SK-N-SH treated with all-trans-retinoic acid at 6 μM for 48 hours (cell line): ENCODE data around the gene TBR1.

Experiments
- ATAC-seq: fragments of 200-7000 bp; cut with Tn5 transposase; 3 replicates; pipeline ENCODE4 v1.9.1; 2020; ENCODE audit warnings: mild to moderate bottlenecking, moderate library complexity
- ARNTL ChIP-seq: fragments of 450-650 bp; formaldehyde crosslinking; IDR thresholded peaks from 2 replicates; pipeline ENCODE4 v1.5.0; 2020; ENCODE audit warnings: low read depth, mild to moderate bottlenecking, moderate library complexity, borderline replicate concordance
- BACH2 ChIP-seq: fragments of 250-450 bp; sonication (Bioruptor Pico); IDR thresholded peaks from 2 replicates; pipeline ENCODE4 v1.9.0; 2021; ENCODE audit warnings: mild to moderate bottlenecking, borderline replicate concordance
- CSDC2 ChIP-seq: fragments of 250-450 bp; sonication (Bioruptor Pico); IDR thresholded peaks from 2 replicates; pipeline ENCODE4 v1.5.0; 2020; ENCODE audit warnings: mild to moderate bottlenecking, moderate library complexity
- ESRRG ChIP-seq: fragments of 250-450 bp; sonication (Bioruptor Pico); IDR thresholded peaks from 2 replicates; pipeline ENCODE4 v1.6.1; 2021; ENCODE audit warnings: mild to moderate bottlenecking
- GLIS3 ChIP-seq: fragments of 250-450 bp; sonication (Bioruptor Pico); IDR thresholded peaks from 2 replicates; pipeline ENCODE4 v1.5.0; 2020; ENCODE audit warnings: mild to moderate bottlenecking, moderate library complexity
- ISL1 ChIP-seq: fragments of 250-450 bp; sonication (Bioruptor Pico); IDR thresholded peaks from 2 replicates; pipeline ENCODE4 v2.1.2; 2022; ENCODE audit warnings: mild to moderate bottlenecking, moderate library complexity
- OSR1 ChIP-seq: fragments of 250-450 bp; sonication (Bioruptor Pico); IDR thresholded peaks from 2 replicates; pipeline ENCODE4 v1.8.0; 2022; ENCODE audit warnings: moderate library complexity, mild to moderate bottlenecking, inconsistent platforms
- PPARA ChIP-seq: fragments of 250-450 bp; sonication (Bioruptor Pico); IDR thresholded peaks from 2 replicates; pipeline ENCODE4 v1.5.0; 2020; ENCODE audit warnings: mild to moderate bottlenecking, borderline replicate concordance
- RARB ChIP-seq: fragments of 250-450 bp; sonication (Bioruptor Pico); IDR thresholded peaks from 2 replicates; pipeline ENCODE4 v1.8.0; 2021; ENCODE audit warnings: mild to moderate bottlenecking, moderate library complexity
- SNAI2 ChIP-seq: fragments of 250-450 bp; sonication (Bioruptor Pico); IDR thresholded peaks from 2 replicates; pipeline ENCODE4 v1.5.0; 2020; ENCODE audit warnings: mild to moderate bottlenecking, moderate library complexity
- TCF4 ChIP-seq: fragments of 250-450 bp; sonication (Bioruptor Pico); IDR thresholded peaks from 2 replicates; pipeline ENCODE4 v1.8.0; 2021; ENCODE audit warnings: mild to moderate bottlenecking, moderate library complexity, borderline replicate concordance
- TOX ChIP-seq: fragments of 250-450 bp; sonication (Bioruptor Pico); IDR thresholded peaks from 2 replicates; pipeline ENCODE4 v1.8.0; 2021; ENCODE audit warnings: mild to moderate bottlenecking, moderate library complexity, borderline replicate concordance
- ZC3H10 ChIP-seq: fragments of 250-450 bp; sonication (Bioruptor Pico); IDR thresholded peaks from 2 replicates; pipeline ENCODE4 v1.5.1; 2021; ENCODE audit warnings: mild to moderate bottlenecking, moderate library complexity
- ZFP3 ChIP-seq: fragments of 250-450 bp; sonication (Bioruptor Pico); IDR thresholded peaks from 2 replicates; pipeline ENCODE4 v1.5.0; 2020; ENCODE audit warnings: mild to moderate bottlenecking, moderate library complexity
- ZFP30 ChIP-seq: fragments of 450-650 bp; formaldehyde crosslinking; IDR thresholded peaks from 2 replicates; pipeline ENCODE4 v1.5.0; 2022; ENCODE audit warnings: mild to moderate bottlenecking, moderate library complexity
- ZNF565 ChIP-seq: fragments of 450-650 bp; formaldehyde crosslinking; conservative IDR thresholded peaks from 2 replicates; pipeline ENCODE4 v1.5.0; 2020; ENCODE audit warnings: low read depth, mild to moderate bottlenecking, moderate library complexity
- ZNF8 ChIP-seq: fragments of 450-650 bp; formaldehyde crosslinking; IDR thresholded peaks from 2 replicates; pipeline ENCODE4 v1.5.0; 2020; ENCODE audit warnings: mild to moderate bottlenecking, moderate library complexity
- TF ChIP-seq, protein P1 (sequence below): fragments of 250-450 bp; sonication (Bioruptor Pico); IDR thresholded peaks from 2 replicates; pipeline ENCODE4 v1.8.0; 2021; ENCODE audit warnings: low read depth, mild to moderate bottlenecking, moderate library complexity, borderline replicate concordance
- TF ChIP-seq, protein P2 (sequence below): fragments of 250-450 bp; sonication (Bioruptor Pico); IDR thresholded peaks from 2 replicates; pipeline ENCODE4 v1.5.1; 2020; ENCODE audit warnings: low read depth, mild to moderate bottlenecking, moderate library complexity
- TF ChIP-seq, protein P3 (sequence below): fragments of 250-450 bp; sonication (Bioruptor Pico); IDR thresholded peaks from 2 replicates; pipeline ENCODE4 v1.5.1; 2021; ENCODE audit warnings: mild to moderate bottlenecking, moderate library complexity
- TF ChIP-seq, protein P4 (sequence below): fragments of 250-450 bp; sonication (Bioruptor Pico); IDR thresholded peaks from 2 replicates; pipeline ENCODE4 v1.5.0; 2020; ENCODE audit warnings: mild to moderate bottlenecking, moderate library complexity
- TF ChIP-seq, protein P5 (sequence below): fragments of 250-450 bp; sonication (Bioruptor Pico); IDR thresholded peaks from 2 replicates; pipeline ENCODE4 v1.8.0; 2020; ENCODE audit warnings: mild to moderate bottlenecking, moderate library complexity, borderline replicate concordance

TBR1 gene

DNA sequence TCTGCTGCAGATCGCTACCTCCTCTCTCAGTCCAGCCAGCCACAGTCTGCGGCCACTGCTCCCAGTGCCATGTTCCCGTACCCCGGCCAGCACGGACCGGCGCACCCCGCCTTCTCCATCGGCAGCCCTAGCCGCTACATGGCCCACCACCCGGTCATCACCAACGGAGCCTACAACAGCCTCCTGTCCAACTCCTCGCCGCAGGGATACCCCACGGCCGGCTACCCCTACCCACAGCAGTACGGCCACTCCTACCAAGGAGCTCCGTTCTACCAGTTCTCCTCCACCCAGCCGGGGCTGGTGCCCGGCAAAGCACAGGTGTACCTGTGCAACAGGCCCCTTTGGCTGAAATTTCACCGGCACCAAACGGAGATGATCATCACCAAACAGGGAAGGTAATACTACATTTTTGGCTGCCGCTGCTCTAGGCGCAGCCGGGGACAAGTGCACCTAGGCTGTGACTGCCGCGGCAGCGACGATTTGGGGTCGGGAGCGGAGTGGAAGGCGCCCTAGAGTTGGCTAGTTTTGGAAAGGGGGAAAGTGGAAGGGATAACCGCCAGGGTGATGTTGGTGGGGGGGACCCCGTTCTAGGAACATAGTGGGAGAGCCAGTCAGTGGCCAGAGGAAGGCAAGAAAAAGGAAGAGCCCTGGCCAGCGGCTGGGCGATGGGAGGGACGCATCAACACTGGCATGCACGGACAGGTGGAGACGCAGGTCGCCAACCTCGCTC is 776 bp downstream of the TBR1 start:
- no peak; the same call in 2 of the 3 replicates for ATAC-seq
- TF ChIP-seq, protein P1, sequence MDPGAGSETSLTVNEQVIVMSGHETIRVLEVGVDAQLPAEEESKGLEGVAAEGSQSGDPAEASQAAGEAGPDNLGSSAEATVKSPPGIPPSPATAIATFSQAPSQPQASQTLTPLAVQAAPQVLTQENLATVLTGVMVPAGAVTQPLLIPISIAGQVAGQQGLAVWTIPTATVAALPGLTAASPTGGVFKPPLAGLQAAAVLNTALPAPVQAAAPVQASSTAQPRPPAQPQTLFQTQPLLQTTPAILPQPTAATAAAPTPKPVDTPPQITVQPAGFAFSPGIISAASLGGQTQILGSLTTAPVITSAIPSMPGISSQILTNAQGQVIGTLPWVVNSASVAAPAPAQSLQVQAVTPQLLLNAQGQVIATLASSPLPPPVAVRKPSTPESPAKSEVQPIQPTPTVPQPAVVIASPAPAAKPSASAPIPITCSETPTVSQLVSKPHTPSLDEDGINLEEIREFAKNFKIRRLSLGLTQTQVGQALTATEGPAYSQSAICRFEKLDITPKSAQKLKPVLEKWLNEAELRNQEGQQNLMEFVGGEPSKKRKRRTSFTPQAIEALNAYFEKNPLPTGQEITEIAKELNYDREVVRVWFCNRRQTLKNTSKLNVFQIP = no peak
- TF ChIP-seq OSR1 (no peak), RARB (CRISPR knock-in tag) (no peak), SNAI2 (no peak), ESRRG (CRISPR knock-in tag) (no peak), ZFP30 (CRISPR knock-in tag) (no peak)

DNA sequence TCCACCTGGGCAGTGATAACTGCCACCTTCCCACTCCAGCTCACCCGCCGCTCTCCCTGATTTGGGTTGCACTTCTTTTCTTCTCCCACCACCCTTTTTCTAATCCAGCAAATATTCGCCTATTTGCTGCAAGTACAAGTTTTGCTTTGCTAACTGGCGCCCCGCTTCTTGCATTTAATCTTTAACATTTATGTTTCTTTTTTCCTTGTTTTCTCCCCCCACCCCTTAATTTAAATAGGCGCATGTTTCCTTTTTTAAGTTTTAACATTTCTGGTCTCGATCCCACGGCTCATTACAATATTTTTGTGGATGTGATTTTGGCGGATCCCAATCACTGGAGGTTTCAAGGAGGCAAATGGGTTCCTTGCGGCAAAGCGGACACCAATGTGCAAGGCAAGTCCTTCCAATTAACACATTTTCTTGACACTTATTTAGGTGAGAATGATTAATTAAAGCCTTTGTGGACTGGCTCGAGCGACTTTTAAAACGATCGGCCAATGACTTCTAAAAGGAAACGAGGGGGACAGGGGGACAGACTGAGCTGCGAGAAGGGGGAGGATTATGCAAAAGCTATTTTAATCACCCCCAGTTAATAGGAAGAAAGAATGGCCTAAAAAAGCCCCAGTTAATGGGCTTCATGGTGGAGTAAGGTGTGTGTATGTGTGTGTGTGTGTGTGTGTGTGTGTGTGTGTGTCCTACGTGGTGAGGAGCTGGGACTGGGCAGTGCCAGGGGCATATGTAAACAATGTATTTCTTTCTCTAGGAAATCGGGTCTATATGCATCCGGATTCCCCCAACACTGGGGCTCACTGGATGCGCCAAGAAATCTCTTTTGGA is 1.6 kb downstream of the TBR1 start:
- ATAC-seq = no peak
- TF ChIP-seq ZNF565 (CRISPR knock-in tag) (no peak), ESRRG (CRISPR knock-in tag) (no peak), ARNTL (CRISPR knock-in tag) (no peak), CSDC2 (CRISPR knock-in tag) (no peak), SNAI2 (no peak), RARB (CRISPR knock-in tag) (no peak), OSR1 (no peak), ZC3H10 (CRISPR knock-in tag) (no peak), GLIS3 (CRISPR knock-in tag) (no peak), BACH2 (no peak), ZFP3 (CRISPR knock-in tag) (no peak), ZFP30 (CRISPR knock-in tag) (no peak), PPARA (no peak), TOX (CRISPR knock-in tag) (no peak), ISL1 (CRISPR knock-in tag) (no peak)
- TF ChIP-seq, protein P2, sequence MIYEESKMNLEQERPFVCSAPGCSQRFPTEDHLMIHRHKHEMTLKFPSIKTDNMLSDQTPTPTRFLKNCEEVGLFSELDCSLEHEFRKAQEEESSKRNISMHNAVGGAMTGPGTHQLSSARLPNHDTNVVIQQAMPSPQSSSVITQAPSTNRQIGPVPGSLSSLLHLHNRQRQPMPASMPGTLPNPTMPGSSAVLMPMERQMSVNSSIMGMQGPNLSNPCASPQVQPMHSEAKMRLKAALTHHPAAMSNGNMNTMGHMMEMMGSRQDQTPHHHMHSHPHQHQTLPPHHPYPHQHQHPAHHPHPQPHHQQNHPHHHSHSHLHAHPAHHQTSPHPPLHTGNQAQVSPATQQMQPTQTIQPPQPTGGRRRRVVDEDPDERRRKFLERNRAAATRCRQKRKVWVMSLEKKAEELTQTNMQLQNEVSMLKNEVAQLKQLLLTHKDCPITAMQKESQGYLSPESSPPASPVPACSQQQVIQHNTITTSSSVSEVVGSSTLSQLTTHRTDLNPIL (CRISPR knock-in tag) = no peak
- TF ChIP-seq, protein P3, sequence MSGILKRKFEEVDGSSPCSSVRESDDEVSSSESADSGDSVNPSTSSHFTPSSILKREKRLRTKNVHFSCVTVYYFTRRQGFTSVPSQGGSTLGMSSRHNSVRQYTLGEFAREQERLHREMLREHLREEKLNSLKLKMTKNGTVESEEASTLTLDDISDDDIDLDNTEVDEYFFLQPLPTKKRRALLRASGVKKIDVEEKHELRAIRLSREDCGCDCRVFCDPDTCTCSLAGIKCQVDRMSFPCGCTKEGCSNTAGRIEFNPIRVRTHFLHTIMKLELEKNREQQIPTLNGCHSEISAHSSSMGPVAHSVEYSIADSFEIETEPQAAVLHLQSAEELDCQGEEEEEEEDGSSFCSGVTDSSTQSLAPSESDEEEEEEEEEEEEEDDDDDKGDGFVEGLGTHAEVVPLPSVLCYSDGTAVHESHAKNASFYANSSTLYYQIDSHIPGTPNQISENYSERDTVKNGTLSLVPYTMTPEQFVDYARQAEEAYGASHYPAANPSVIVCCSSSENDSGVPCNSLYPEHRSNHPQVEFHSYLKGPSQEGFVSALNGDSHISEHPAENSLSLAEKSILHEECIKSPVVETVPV (CRISPR knock-in tag) = no peak
- TF ChIP-seq, protein P4, sequence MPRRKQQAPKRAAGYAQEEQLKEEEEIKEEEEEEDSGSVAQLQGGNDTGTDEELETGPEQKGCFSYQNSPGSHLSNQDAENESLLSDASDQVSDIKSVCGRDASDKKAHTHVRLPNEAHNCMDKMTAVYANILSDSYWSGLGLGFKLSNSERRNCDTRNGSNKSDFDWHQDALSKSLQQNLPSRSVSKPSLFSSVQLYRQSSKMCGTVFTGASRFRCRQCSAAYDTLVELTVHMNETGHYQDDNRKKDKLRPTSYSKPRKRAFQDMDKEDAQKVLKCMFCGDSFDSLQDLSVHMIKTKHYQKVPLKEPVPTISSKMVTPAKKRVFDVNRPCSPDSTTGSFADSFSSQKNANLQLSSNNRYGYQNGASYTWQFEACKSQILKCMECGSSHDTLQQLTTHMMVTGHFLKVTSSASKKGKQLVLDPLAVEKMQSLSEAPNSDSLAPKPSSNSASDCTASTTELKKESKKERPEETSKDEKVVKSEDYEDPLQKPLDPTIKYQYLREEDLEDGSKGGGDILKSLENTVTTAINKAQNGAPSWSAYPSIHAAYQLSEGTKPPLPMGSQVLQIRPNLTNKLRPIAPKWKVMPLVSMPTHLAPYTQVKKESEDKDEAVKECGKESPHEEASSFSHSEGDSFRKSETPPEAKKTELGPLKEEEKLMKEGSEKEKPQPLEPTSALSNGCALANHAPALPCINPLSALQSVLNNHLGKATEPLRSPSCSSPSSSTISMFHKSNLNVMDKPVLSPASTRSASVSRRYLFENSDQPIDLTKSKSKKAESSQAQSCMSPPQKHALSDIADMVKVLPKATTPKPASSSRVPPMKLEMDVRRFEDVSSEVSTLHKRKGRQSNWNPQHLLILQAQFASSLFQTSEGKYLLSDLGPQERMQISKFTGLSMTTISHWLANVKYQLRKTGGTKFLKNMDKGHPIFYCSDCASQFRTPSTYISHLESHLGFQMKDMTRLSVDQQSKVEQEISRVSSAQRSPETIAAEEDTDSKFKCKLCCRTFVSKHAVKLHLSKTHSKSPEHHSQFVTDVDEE (CRISPR knock-in tag) = no peak
- TF ChIP-seq, protein P5, sequence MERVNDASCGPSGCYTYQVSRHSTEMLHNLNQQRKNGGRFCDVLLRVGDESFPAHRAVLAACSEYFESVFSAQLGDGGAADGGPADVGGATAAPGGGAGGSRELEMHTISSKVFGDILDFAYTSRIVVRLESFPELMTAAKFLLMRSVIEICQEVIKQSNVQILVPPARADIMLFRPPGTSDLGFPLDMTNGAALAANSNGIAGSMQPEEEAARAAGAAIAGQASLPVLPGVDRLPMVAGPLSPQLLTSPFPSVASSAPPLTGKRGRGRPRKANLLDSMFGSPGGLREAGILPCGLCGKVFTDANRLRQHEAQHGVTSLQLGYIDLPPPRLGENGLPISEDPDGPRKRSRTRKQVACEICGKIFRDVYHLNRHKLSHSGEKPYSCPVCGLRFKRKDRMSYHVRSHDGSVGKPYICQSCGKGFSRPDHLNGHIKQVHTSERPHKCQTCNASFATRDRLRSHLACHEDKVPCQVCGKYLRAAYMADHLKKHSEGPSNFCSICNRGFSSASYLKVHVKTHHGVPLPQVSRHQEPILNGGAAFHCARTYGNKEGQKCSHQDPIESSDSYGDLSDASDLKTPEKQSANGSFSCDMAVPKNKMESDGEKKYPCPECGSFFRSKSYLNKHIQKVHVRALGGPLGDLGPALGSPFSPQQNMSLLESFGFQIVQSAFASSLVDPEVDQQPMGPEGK = no peak

DNA sequence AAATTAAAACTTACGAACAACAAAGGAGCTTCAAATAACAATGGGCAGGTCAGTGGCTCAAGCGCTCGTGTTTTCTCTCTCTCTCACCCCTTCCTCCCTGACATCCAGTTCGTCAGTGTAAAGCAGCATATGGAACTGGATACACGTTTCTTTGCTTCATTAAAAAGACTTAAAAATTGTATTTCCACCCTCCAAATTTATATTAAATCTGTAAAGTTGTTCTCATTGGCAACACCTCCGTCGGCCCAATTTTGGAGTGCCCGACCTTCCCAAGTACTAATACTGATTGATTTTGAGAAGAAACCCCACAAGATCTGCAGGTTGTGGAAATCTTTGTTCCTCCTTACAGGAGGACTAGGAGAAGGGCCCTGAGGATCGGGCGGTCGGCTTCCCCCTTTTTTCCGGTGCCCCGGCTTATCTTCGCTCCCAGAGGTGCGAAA is 2.2 kb downstream of the TBR1 start:
- ATAC-seq = no peak

More for the DNA sequence above, 2.2 kb downstream of the TBR1 start:
- TF ChIP-seq ISL1 (CRISPR knock-in tag) (no peak), PPARA (no peak), TOX (CRISPR knock-in tag) (no peak), ZNF565 (CRISPR knock-in tag) (no peak), ZFP30 (CRISPR knock-in tag) (no peak), ESRRG (CRISPR knock-in tag) (no peak), GLIS3 (CRISPR knock-in tag) (no peak), ZNF8 (CRISPR knock-in tag) (no peak), TCF4 (CRISPR knock-in tag) (no peak)
- TF ChIP-seq, protein P5 = no peak
- TF ChIP-seq, protein P4 (CRISPR knock-in tag) = no peak
